Measurements from ENCODE around the gene ATAD3C. TPM values are rescaled to one million over a fixed set of nuclear protein-coding genes. Genes with fewer than 3 reads are reported as not detected.

ATAD3C gene
- total RNA-seq, 1 donor from 2014 or later = 1.6 TPM

DNA sequence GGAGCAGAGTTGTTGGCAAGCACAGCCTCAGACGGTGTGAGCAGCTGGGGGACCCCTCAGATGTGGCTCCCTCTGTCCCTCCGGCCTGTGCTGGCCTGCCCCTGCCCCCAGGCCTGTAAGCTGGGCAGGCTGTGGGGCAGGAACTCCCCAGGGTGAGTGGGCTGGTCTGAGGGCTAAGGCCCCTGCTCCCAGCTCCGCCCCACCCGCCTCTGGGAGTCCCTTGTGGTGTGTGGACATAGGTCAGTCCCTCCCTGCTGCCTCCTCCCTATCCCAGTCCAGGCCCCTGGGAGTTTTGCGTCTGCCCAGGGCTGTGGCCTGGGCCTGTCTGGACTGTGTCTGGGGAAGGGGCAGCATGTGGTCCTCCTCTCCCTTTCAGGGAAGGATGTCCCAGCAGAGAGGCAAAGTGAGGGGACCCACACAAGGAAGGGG, 17.6 kb upstream of the ATAD3C start:
- Mint-ChIP-seq H3K4me1 (ENCODE audit: low read depth) (peaks cover 22% of the 10 kb centered on the region), H3K9me3 (ENCODE audit: low read depth) (no peaks in the 10 kb centered on the region), H3K27ac (peak overlapping the region; percentile 77), H3K36me3 (ENCODE audit: insufficient read depth) (no peaks in the 10 kb centered on the region), H3K4me3 (ENCODE audit: low read depth) (no peak overlapping the region), H3K27me3 (peaks cover 3% of the 10 kb centered on the region)
- TF ChIP-seq, protein P1, sequence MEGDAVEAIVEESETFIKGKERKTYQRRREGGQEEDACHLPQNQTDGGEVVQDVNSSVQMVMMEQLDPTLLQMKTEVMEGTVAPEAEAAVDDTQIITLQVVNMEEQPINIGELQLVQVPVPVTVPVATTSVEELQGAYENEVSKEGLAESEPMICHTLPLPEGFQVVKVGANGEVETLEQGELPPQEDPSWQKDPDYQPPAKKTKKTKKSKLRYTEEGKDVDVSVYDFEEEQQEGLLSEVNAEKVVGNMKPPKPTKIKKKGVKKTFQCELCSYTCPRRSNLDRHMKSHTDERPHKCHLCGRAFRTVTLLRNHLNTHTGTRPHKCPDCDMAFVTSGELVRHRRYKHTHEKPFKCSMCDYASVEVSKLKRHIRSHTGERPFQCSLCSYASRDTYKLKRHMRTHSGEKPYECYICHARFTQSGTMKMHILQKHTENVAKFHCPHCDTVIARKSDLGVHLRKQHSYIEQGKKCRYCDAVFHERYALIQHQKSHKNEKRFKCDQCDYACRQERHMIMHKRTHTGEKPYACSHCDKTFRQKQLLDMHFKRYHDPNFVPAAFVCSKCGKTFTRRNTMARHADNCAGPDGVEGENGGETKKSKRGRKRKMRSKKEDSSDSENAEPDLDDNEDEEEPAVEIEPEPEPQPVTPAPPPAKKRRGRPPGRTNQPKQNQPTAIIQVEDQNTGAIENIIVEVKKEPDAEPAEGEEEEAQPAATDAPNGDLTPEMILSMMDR (IDR thresholded peaks at IDR 0.05; ENCODE audit: unreplicated experiment) = no peak
- DNase-seq (ENCODE audit: low spot score, unreplicated experiment) = no peak

DNA sequence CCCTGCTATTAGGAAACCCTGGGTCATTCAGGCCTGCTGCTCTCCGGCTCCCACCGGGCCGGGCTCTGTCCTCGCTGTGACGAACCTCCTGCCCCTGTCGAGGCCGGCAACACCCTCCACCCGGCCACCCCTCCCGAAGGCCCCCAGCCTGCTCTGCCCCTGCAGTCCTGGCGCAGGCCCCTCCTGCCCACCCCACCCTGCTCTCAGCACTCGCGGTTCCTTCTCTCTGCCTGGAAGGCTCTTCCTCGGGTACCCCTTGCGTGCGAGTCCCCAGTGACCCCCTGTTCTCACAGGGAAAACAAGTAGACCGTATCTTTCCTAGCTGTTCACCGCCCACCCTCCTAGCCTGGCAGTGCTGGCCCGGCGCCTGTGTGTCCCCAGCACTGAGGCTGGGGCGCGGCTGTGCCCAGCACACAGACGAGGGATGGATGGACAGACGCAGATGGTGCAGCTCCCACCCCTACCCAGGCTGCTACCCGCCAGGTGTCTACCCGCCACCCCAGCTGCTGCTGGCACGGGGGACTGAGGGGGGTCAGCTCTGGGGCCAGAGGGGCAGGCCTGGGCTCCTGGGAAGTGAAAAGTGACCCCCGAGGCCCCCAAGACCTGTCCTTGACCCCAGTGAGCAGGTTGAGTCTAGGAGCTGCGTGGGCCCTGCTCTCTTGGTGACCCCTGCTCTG, 17.1 kb upstream of the ATAD3C start:
- TF ChIP-seq, protein P1 (IDR thresholded peaks at IDR 0.05; ENCODE audit: unreplicated experiment) = no peak
- Mint-ChIP-seq H3K27me3 (peaks cover 3% of the 10 kb centered on the region), H3K4me3 (ENCODE audit: low read depth) (peak overlapping the region; percentile 14), H3K36me3 (ENCODE audit: insufficient read depth) (no peaks in the 10 kb centered on the region), H3K27ac (peak overlapping the region; percentile 93), H3K4me1 (ENCODE audit: low read depth) (peaks cover 22% of the 10 kb centered on the region), H3K9me3 (ENCODE audit: low read depth) (no peaks in the 10 kb centered on the region)
- DNase-seq (ENCODE audit: low spot score, unreplicated experiment) = no peak

DNA sequence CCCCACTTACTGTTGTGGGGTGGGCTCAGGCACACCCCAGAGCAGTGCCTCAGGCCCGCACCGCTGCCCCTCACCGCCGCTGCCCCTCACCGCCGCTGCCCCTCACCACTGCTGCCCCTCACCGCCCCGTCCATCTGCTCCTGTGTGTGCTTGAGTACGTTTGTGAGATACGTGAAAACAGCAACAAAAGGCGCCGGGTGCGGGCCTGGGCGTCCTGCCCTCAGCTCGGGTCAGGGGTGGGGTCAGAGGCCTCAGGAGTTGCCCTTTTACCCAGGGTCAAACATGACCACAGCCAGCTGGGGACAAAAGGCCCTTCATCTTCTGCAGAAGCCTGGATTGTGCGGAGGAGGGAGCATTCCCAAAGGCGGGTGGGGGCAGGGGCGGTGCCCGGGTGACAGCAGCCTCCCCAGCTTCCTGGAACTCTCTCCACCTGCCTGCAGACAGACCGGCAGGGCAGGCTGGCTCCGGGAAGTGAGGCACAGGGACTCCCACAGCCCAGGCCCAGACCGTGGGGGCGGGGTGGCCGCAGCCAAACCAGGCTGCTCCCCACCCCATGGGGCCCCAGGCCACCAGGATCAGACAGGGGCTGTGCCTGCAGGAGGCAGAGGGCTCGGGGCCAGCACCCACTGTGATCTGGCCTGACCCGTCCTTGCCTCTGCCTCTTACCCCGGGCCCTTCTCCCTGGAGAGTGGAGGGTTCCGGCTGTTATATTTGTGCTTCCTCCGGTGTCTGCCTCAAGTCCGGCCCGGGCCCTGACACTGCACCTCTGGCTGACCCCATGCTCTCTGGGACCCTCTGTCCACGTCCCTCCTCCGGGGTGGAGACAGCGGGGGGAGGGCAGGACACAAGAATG, 16.3 kb upstream of the ATAD3C start:
- peak overlapping the region; percentile 93 for H3K27ac Mint-ChIP-seq
- no peaks in the 10 kb centered on the region for H3K9me3 Mint-ChIP-seq (ENCODE audit: low read depth)
- H3K27me3 Mint-ChIP-seq = peaks cover 3% of the 10 kb centered on the region
- H3K36me3 Mint-ChIP-seq (ENCODE audit: insufficient read depth) = no peaks in the 10 kb centered on the region
- peaks cover 22% of the 10 kb centered on the region for H3K4me1 Mint-ChIP-seq (ENCODE audit: low read depth)
- TF ChIP-seq, protein P1 (IDR thresholded peaks at IDR 0.05; ENCODE audit: unreplicated experiment) = no peak
- no peak for DNase-seq (ENCODE audit: low spot score, unreplicated experiment)
- H3K4me3 Mint-ChIP-seq (ENCODE audit: low read depth) = no peak overlapping the region

DNA sequence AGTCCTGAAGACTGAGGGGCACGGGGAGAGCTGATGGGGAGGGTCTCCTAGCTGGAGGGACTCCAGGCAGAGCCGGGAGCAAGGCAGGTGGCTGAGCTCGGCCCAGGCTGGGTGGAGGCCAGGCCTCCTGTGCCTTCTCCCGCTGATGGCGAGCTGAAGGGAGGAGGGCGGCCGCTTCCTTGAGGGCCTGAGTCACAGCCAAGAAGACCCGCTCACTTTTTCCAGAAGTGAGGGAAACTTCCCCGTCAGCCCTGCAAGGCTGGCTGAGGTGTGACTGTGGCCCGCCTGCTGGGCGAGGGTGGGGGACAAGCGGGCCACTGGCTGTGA, 15.7 kb upstream of the ATAD3C start:
- Mint-ChIP-seq H3K4me1 (ENCODE audit: low read depth) (peaks cover 23% of the 10 kb centered on the region), H3K27me3 (no peaks in the 10 kb centered on the region), H3K9me3 (ENCODE audit: low read depth) (no peaks in the 10 kb centered on the region), H3K27ac (peak overlapping the region; percentile 90), H3K36me3 (ENCODE audit: insufficient read depth) (no peaks in the 10 kb centered on the region), H3K4me3 (ENCODE audit: low read depth) (no peak overlapping the region)
- DNase-seq (ENCODE audit: low spot score, unreplicated experiment) = no peak
- TF ChIP-seq, protein P1 (IDR thresholded peaks at IDR 0.05; ENCODE audit: unreplicated experiment) = no peak

DNA sequence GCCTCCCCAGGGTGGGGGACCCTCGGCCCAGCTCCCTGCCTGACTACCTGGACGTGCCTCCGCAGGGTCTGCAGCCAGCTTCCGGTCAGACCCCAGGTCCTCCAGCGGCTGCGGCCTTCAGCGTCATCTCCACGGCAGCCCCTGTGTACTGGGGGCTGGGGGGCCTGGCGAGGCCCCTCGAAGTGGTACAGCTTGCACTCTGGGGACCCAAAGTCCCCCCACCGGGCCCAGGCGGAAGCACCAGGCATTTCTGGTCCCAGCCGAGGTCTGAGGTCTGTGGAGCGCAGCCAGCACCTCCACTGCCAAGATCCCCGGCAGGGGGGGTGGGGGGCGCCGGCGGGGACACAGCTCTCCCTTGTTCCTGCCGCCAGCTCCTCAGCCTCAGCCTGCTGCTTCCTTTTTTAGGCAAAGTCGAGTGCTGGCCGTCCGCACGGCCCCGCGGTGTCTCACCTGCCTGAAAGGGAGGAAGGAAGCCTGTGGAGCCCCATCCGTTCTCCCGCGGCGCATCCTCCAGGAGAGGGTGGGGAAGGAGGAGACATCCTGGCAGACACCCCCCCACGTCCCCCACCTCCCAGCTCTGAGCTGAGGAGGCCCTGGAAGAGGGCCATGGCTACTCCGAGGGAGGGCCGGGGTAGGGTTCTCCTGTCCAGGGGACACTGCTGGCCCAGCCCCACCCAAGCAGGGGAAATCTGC, 15.2 kb upstream of the ATAD3C start:
- peaks cover 23% of the 10 kb centered on the region for H3K4me1 Mint-ChIP-seq (ENCODE audit: low read depth)
- H3K27me3 Mint-ChIP-seq = no peaks in the 10 kb centered on the region
- no peaks in the 10 kb centered on the region for H3K9me3 Mint-ChIP-seq (ENCODE audit: low read depth)
- no peaks in the 10 kb centered on the region for H3K36me3 Mint-ChIP-seq (ENCODE audit: insufficient read depth)
- H3K4me3 Mint-ChIP-seq (ENCODE audit: low read depth) = no peak overlapping the region
- TF ChIP-seq, protein P1 (IDR thresholded peaks at IDR 0.05; ENCODE audit: unreplicated experiment) = no peak
- no peak overlapping the region for H3K27ac Mint-ChIP-seq
- DNase-seq (ENCODE audit: low spot score, unreplicated experiment) = no peak

All from progenitor cell of endocrine pancreas (in vitro differentiated cells).